GM12875 (cell line): ENCODE data around the gene U2AF1L4.
"Not testable (repeated sequence)": the region's sequence is repeated elsewhere in the genome, so short reads cannot be mapped to it uniquely, and the experiment has no call there.

Experiments
- H3K4me3 ChIP-seq: one replicate; pipeline ENCODE4 v1.5.1; 2011; ENCODE audit warnings: low read depth, low read length, control low read depth
- CTCF ChIP-seq: IDR thresholded peaks from 2 replicates; pipeline ENCODE4 v1.5.1; 2011; ENCODE audit warnings: low read depth, mild to moderate bottlenecking, control low read depth, inconsistent platforms, low read length, moderate library complexity, borderline replicate concordance; ENCODE audit not compliant: insufficient read depth

Gene U2AF1L4

DNA sequence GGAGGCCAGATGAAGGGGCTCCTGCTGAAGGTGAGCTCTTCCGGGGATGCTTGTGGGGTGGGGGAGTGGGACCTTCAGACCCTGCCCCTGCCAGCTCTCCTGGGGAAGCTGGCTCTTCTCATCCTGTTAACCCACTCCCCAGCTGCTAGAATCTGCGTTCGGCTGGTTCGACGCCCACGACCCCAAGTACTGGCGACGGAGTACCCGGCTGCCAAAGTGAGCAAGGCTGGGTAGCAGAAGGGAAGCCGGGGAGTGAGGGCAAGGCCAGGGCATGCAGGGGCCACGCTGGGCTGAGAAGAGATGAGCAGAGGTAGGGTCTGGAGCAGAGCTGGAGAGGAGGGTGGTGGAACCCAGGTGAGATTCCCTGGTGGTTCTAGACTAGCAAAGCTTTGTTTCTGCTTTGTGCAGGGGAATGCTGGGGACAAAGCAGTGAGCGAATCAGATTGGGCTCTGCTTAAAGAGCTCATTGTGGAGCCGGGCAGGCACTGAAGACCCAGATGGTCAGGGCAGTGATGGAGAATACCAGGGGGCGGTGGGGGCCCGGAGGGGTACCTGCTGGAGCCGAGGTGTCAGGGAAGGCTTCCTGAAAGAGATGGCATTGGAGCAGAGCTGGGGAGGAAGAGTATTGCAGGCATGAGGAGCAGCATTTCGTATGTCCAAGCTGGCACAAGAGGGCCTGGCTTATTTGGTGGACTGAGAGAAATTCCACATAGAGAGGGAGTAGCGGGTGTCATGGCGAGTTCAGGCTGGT, 17.1 kb downstream of the U2AF1L4 start:
- H3K4me3 ChIP-seq, result no peak overlapping the region
- TF ChIP-seq CTCF, result no peak

DNA sequence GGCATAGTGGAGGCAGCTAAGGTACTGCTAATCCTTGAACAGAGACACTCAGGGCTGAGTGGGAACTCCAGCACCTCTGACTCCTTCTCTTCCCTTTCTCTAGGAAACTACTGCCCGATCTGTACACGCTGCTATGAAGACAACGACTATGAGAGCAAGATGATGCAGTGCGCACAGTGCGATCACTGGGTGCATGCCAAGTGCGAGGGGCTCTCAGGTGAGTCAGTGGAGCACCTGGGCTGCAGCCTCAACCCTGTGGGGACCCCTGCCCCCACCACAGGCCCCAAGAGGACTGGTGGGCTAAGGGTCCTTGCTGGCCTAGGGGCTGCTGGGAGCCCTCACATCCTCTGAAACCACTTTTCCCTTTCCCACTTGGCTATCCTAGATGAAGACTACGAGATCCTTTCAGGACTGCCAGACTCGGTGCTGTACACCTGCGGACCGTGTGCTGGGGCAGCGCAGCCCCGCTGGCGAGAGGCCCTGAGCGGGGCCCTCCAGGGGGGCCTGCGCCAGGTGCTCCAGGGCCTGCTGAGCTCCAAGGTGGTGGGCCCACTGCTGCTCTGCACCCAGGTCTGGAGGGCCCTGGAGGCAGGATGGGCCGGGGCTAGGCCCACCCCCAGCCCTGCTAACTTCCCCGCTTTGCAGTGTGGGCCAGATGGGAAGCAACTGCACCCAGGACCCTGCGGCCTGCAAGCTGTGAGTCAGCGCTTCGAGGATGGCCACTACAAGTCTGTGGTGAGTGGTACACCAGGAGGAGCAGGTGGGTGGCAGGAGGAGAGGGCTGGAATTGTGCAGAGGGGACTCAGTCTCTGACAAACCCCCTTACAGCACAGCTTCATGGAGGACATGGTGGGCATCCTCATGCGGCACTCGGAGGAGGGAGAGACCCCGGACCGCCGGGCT, 17.9 kb downstream of the U2AF1L4 start:
- no peak overlapping the region for H3K4me3 ChIP-seq
- no peak for TF ChIP-seq CTCF

GRCh38 chr19:35725216-35725861, 19.9 kb downstream of the U2AF1L4 start:
- H3K4me3 ChIP-seq, result no peak overlapping the region
- TF ChIP-seq CTCF, result no peak

GRCh38 chr19:35724560-35724959, 20.7 kb downstream of the U2AF1L4 start:
- no peak overlapping the region for H3K4me3 ChIP-seq
- no peak for TF ChIP-seq CTCF

DNA sequence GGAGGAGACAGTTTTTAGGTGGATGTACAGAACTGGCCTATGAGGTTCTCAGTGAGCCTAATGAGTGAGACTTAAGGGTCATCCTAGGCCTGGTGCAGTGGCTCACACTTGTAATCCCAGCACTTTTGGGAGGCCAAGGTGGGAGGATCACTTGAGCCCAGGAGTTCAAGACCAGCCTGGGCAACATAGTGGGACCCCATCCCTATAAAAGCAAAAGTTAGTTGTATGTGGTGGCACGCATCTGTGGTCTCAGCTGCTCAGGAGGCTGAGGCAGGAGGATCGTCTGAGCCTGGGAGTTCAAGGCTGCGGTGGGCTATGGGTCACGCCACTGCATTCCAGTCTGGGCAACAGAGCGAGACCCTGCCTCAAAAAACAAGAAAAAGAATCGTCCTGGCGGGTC, 21.1 kb downstream of the U2AF1L4 start:
- not testable (repeated sequence) for H3K4me3 ChIP-seq

DNA sequence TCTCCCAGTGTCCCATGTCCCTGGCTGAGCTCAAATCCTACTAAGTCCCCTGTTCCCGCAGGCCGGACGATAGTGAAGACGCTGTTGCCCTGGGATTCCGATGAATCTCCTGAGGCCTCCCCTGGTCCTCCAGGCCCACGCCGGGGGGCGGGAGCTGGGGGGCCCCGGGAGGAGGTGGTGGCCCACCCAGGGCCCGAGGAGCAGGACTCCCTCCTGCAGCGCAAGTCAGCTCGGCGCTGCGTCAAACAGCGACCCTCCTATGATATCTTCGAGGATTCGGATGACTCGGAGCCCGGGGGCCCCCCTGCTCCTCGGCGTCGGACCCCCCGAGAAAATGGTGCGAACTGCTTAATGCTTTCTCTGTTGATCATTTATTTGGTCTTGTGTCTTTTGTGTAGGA, 21.5 kb downstream of the U2AF1L4 start:
- no peak for TF ChIP-seq CTCF
- H3K4me3 ChIP-seq, result no peak overlapping the region

DNA sequence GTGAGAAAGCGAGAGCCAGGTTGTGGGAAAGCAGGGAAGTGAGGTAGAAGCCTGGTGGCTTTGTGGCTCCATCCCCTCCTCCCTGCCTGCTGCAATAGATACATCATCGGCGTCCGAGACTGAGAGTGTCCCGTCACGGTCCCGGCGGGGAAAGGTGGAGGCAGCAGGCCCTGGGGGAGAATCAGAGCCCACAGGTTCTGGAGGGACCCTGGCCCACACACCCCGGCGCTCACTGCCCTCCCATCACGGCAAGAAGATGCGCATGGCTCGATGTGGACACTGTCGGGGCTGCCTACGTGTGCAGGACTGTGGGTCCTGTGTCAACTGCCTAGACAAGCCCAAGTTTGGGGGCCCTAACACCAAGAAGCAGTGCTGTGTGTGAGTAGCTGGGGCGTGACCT, 22.3 kb downstream of the U2AF1L4 start:
- no peak for TF ChIP-seq CTCF

More for the DNA sequence above, 22.3 kb downstream of the U2AF1L4 start:
- no peak overlapping the region for H3K4me3 ChIP-seq
